GM12878 (cell line): ENCODE data around the gene MLIP.

Experiments
- ELK1 ChIP-seq: IDR thresholded peaks from 2 replicates; pipeline ENCODE4 v1.6.1; 2012; ENCODE audit warnings: low read depth, low read length, improper control_type of control experiment
- GABPA ChIP-seq: IDR thresholded peaks from 2 replicates; pipeline ENCODE4 v1.6.1; 2014; ENCODE audit warnings: antibody characterized with exemption, low read depth, mild to moderate bottlenecking, inconsistent platforms
- MXI1 ChIP-seq: fragments of 150-350 bp; IDR thresholded peaks from 2 replicates; pipeline ENCODE4 v1.6.1; 2011; ENCODE audit warnings: low read depth, mild to moderate bottlenecking, inconsistent platforms, low read length, improper control_type of control experiment
- POLR2A ChIP-seq: IDR thresholded peaks from 2 replicates; pipeline ENCODE4 v1.6.1; 2011; ENCODE audit warnings: low read depth, mild to moderate bottlenecking, low read length
- POU2F2 ChIP-seq: IDR thresholded peaks from 3 replicates; pipeline ENCODE4 v1.6.1; 2011; ENCODE audit warnings: low read depth, mild to moderate bottlenecking, low read length, borderline replicate concordance
- SMC3 ChIP-seq: IDR thresholded peaks from 2 replicates; pipeline ENCODE4 v1.6.1; 2011; ENCODE audit warnings: low read length, improper control_type of control experiment, borderline replicate concordance
- SRF ChIP-seq, 2 experiments: IDR thresholded peaks; 2 replicates each; pipeline ENCODE4 v1.6.1; 2011; ENCODE audit warnings: low read depth in 2 of 2, low read length in 2 of 2, mild to moderate bottlenecking in 1 of 2, moderate library complexity in 1 of 2
- TF ChIP-seq, protein P1 (sequence below), 3 experiments: IDR thresholded peaks in 2 of 3; conservative IDR thresholded peaks in 1 of 3; 2 replicates each; pipeline ENCODE4 v1.5.1; 2011; ENCODE audit warnings: low read depth in 3 of 3, low read length in 3 of 3, mild to moderate bottlenecking in 3 of 3, control low read depth in 2 of 3, moderate library complexity in 2 of 3, inconsistent platforms in 1 of 3, mixed read lengths in 1 of 3; ENCODE audit not compliant: control insufficient read depth in 2 of 3, insufficient read depth in 1 of 3; ENCODE audit errors: extremely low read depth in 1 of 3

GRCh38 chr6:54284161-54284860 is 173.1 kb downstream of the MLIP start:
- TF ChIP-seq SMC3 (no peak), GABPA (no peak), POLR2A (no peak), ELK1 (no peak), MXI1 (no peak), POU2F2 (no peak), SRF (IDR thresholded peaks at IDR 0.05; ENCODE audit: low read depth in 2 of 2, low read length in 2 of 2) (no peak)
- TF ChIP-seq, protein P1, sequence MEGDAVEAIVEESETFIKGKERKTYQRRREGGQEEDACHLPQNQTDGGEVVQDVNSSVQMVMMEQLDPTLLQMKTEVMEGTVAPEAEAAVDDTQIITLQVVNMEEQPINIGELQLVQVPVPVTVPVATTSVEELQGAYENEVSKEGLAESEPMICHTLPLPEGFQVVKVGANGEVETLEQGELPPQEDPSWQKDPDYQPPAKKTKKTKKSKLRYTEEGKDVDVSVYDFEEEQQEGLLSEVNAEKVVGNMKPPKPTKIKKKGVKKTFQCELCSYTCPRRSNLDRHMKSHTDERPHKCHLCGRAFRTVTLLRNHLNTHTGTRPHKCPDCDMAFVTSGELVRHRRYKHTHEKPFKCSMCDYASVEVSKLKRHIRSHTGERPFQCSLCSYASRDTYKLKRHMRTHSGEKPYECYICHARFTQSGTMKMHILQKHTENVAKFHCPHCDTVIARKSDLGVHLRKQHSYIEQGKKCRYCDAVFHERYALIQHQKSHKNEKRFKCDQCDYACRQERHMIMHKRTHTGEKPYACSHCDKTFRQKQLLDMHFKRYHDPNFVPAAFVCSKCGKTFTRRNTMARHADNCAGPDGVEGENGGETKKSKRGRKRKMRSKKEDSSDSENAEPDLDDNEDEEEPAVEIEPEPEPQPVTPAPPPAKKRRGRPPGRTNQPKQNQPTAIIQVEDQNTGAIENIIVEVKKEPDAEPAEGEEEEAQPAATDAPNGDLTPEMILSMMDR (IDR thresholded peaks at IDR 0.05 in 2 of 3, conservative IDR thresholded peaks at IDR 0.05 in 1 of 3; ENCODE audit: control insufficient read depth in 2 of 3, extremely low read depth in 1 of 3, insufficient read depth in 1 of 3, low read depth in 3 of 3, low read length in 3 of 3) = no peak
